ENCODE data around the gene STXBP1.

DNA sequence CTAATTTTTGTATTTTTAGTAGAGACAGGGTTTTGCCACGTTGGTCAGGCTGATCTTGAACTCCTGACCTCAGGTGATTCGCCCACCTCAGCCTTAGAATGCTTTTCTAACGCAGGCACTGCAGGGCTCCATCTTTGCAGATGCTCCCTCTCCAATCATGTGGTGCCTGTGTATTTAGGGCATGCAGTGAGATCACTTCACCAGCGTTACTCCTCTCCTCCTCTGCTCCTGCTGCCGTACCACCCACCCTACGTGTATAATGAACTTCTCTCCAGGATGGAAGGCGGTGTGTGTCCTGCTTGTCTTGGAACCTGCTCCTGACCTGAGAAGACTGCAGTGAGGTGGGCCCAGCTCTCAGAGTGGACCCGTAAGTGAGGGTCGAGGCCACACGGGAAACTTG is 81.1 kb downstream of the STXBP1 start:
- no peak for TF ChIP-seq EZH2phosphoT487 (IDR thresholded peaks at IDR 0.05; ENCODE audit: insufficient read depth, low read depth)
- TF ChIP-seq EZH2 (IDR thresholded peaks at IDR 0.05; ENCODE audit: insufficient read depth, poor library complexity, severe bottlenecking), result no peak

Measured in GM23248 (cell line).